ENCODE data around the gene PLAC8L1.

The PLAC8L1 gene

GRCh38 chr5:146039420-146039819, 66.0 kb downstream of the PLAC8L1 start:
- H3K36me3 ChIP-seq (ENCODE audit: insufficient read depth, low read length) = no peaks in the 10 kb centered on the region
- H4K20me1 ChIP-seq (ENCODE audit: insufficient read depth, low read length) = no peaks in the 10 kb centered on the region
- H3K9me3 ChIP-seq (ENCODE audit: low read length) = no peaks in the 10 kb centered on the region
- no peak overlapping the region for H2AFZ ChIP-seq (ENCODE audit: low read length)
- H3K4me2 ChIP-seq (ENCODE audit: low read length) = no peak overlapping the region
- H3K9me2 ChIP-seq (ENCODE audit: low read depth, low read length) = no peaks in the 10 kb centered on the region
- no peak overlapping the region for H3K4me3 ChIP-seq (ENCODE audit: low read depth, low read length, poor library complexity, severe bottlenecking)
- H3K9ac ChIP-seq (ENCODE audit: low read length) = no peak overlapping the region
- H3F3A ChIP-seq (ENCODE audit: insufficient read depth, low read length) = no peaks in the 10 kb centered on the region
- no peak overlapping the region for H3K27ac ChIP-seq (ENCODE audit: low read depth, low read length, poor library complexity, severe bottlenecking)
- no peaks in the 10 kb centered on the region; the same call in 1 of the 2 replicates for H3K27me3 ChIP-seq (ENCODE audit: insufficient read depth, low read length)
- no peak for TF ChIP-seq EZH2 (IDR thresholded peaks at IDR 0.05; ENCODE audit: borderline replicate concordance, low read length)
- TF ChIP-seq, protein P1, sequence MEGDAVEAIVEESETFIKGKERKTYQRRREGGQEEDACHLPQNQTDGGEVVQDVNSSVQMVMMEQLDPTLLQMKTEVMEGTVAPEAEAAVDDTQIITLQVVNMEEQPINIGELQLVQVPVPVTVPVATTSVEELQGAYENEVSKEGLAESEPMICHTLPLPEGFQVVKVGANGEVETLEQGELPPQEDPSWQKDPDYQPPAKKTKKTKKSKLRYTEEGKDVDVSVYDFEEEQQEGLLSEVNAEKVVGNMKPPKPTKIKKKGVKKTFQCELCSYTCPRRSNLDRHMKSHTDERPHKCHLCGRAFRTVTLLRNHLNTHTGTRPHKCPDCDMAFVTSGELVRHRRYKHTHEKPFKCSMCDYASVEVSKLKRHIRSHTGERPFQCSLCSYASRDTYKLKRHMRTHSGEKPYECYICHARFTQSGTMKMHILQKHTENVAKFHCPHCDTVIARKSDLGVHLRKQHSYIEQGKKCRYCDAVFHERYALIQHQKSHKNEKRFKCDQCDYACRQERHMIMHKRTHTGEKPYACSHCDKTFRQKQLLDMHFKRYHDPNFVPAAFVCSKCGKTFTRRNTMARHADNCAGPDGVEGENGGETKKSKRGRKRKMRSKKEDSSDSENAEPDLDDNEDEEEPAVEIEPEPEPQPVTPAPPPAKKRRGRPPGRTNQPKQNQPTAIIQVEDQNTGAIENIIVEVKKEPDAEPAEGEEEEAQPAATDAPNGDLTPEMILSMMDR (IDR thresholded peaks at IDR 0.05; ENCODE audit: low read length) = no peak
- H3K4me1 ChIP-seq (ENCODE audit: insufficient read depth, low read length, severe bottlenecking) = no peaks in the 10 kb centered on the region
- H3K79me2 ChIP-seq (ENCODE audit: insufficient read depth, low read length) = no peaks in the 10 kb centered on the region

GRCh38 chr5:146034605-146035004, 70.8 kb downstream of the PLAC8L1 start:
- TF ChIP-seq, protein P1 (IDR thresholded peaks at IDR 0.05; ENCODE audit: low read length) = no peak
- TF ChIP-seq EZH2 (IDR thresholded peaks at IDR 0.05; ENCODE audit: borderline replicate concordance, low read length) = no peak

More at GRCh38 chr5:146034605-146035004, 70.8 kb downstream of the PLAC8L1 start:
- no peak overlapping the region for H3K4me3 ChIP-seq (ENCODE audit: low read depth, low read length, poor library complexity, severe bottlenecking)
- H2AFZ ChIP-seq (ENCODE audit: low read length) = no peak overlapping the region
- no peaks in the 10 kb centered on the region; the same call in 1 of the 2 replicates for H3K27me3 ChIP-seq (ENCODE audit: insufficient read depth, low read length)
- no peaks in the 10 kb centered on the region for H3F3A ChIP-seq (ENCODE audit: insufficient read depth, low read length)
- no peaks in the 10 kb centered on the region for H3K9me3 ChIP-seq (ENCODE audit: low read length)
- no peak overlapping the region for H3K4me2 ChIP-seq (ENCODE audit: low read length)
- H3K79me2 ChIP-seq (ENCODE audit: insufficient read depth, low read length) = no peaks in the 10 kb centered on the region
- no peaks in the 10 kb centered on the region for H3K36me3 ChIP-seq (ENCODE audit: insufficient read depth, low read length)
- H4K20me1 ChIP-seq (ENCODE audit: insufficient read depth, low read length) = no peaks in the 10 kb centered on the region
- no peak overlapping the region for H3K27ac ChIP-seq (ENCODE audit: low read depth, low read length, poor library complexity, severe bottlenecking)
- H3K9ac ChIP-seq (ENCODE audit: low read length) = no peak overlapping the region
- H3K4me1 ChIP-seq (ENCODE audit: insufficient read depth, low read length, severe bottlenecking) = no peaks in the 10 kb centered on the region
- no peaks in the 10 kb centered on the region for H3K9me2 ChIP-seq (ENCODE audit: low read depth, low read length)
